Bone marrow (tissue), 2 donors: Measurements from ENCODE around the gene SRGAP2C.
"Not testable (repeated sequence)": the region's sequence is repeated elsewhere in the genome, so short reads cannot be mapped to it uniquely, and the experiment has no call there.

Experiments used
- DNase-seq, 2 donors: peaks; one replicate each; lab custom pipeline; 2025; lab: John Stamatoyannopoulos, UW

SRGAP2C gene

GRCh38 chr1:121227544-121228330 lies 43.0 kb downstream of the SRGAP2C start:
- not testable (repeated sequence) for DNase-seq

GRCh38 chr1:121230636-121231035 lies 45.9 kb downstream of the SRGAP2C start:
- not testable (repeated sequence) for DNase-seq

- not testable (repeated sequence) for DNase-seq
Measured at GRCh38 chr1:121232445-121233125, 47.8 kb downstream of the SRGAP2C start.

- DNase-seq = not testable (repeated sequence)
Measured at GRCh38 chr1:121234090-121234759, 49.5 kb downstream of the SRGAP2C start.

GRCh38 chr1:121238384-121238783 lies 53.6 kb downstream of the SRGAP2C start:
- DNase-seq = not testable (repeated sequence)

- DNase-seq = not testable (repeated sequence)
Measured at GRCh38 chr1:121243913-121244312, 59.1 kb downstream of the SRGAP2C start.

GRCh38 chr1:121246399-121246798 lies 61.6 kb downstream of the SRGAP2C start:
- not testable (repeated sequence) for DNase-seq

- not testable (repeated sequence) for DNase-seq
Measured at GRCh38 chr1:121252656-121253055, 67.9 kb downstream of the SRGAP2C start.

GRCh38 chr1:121254618-121255017 lies 69.8 kb downstream of the SRGAP2C start:
- DNase-seq = not testable (repeated sequence)

GRCh38 chr1:121257632-121258031 lies 72.9 kb downstream of the SRGAP2C start:
- DNase-seq = not testable (repeated sequence)

- not testable (repeated sequence) for DNase-seq
Measured at GRCh38 chr1:121258134-121258533, 73.4 kb downstream of the SRGAP2C start.

- not testable (repeated sequence) for DNase-seq
Measured at GRCh38 chr1:121260205-121260604, 75.4 kb downstream of the SRGAP2C start.

- not testable (repeated sequence) for DNase-seq
Measured at GRCh38 chr1:121262163-121262562, 77.4 kb downstream of the SRGAP2C start.

- DNase-seq = not testable (repeated sequence)
Measured at GRCh38 chr1:121263789-121264244, 79.0 kb downstream of the SRGAP2C start.

- DNase-seq = not testable (repeated sequence)
Measured at GRCh38 chr1:121267072-121267471, 82.3 kb downstream of the SRGAP2C start.

- DNase-seq = not testable (repeated sequence)
Measured at GRCh38 chr1:121269309-121269708, 84.5 kb downstream of the SRGAP2C start.

- not testable (repeated sequence) for DNase-seq
Measured at GRCh38 chr1:121269973-121270372, 85.2 kb downstream of the SRGAP2C start.

- not testable (repeated sequence) for DNase-seq
Measured at GRCh38 chr1:121271143-121271715, 86.5 kb downstream of the SRGAP2C start.

- DNase-seq = not testable (repeated sequence)
Measured at GRCh38 chr1:121275435-121275834, 90.7 kb downstream of the SRGAP2C start.

GRCh38 chr1:121278202-121278601 lies 93.4 kb downstream of the SRGAP2C start:
- DNase-seq = not testable (repeated sequence)

- DNase-seq = not testable (repeated sequence)
Measured at GRCh38 chr1:121278777-121279547, 94.2 kb downstream of the SRGAP2C start.
